Measurements from ENCODE around the gene UGCG.

DNA sequence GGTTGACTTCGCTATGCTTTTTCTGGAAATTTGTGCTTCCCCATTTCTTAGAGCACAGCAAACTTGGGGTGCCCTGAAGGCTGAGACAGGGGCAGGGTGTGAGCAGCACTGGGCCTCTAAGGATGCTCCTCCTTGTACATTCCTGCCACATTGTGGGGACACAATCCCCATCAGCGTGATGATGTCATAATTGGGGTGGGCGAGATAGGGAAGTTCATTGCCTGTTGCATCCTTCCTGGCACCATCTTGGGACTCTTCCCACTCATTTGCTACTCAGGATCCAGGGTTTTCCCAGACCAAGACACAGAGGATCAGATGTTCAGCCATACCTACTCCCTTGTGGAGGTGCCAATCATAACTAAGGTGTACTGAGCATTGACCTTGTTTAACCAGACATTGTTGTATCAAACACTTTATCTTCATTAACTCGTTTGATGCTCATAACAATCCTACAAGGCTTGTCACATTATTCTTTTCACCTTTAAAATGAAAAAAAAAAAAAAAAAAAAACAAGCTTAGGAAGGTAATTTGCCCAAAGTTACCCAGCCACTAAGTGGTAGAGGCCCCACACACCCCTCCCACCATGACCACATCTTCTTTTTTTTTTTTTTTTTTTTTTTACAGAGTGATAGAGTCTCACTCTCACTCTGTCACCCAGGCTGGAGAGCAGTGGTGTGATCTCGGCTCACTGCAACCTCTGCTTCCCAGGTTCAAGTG is 87.6 kb downstream of the UGCG start:
- no peak for TF ChIP-seq CTCF (conservative IDR thresholded peaks at IDR 0.05; ENCODE audit: low read depth, low read length)
- no peak for TF ChIP-seq EZH2 (IDR thresholded peaks at IDR 0.05; ENCODE audit: borderline replicate concordance, low read depth, low read length, poor library complexity, severe bottlenecking)

Data from A673 (cell line).